HEK293 (cell line): ENCODE results near the gene PTBP1.

Experiments used
- CTCF ChIA-PET: fragments of 350-600 bp; formaldehyde crosslinking; extraction: SDS; loops from one replicate; lab custom pipeline; 2021; ENCODE audit warnings: antibody characterized with exemption; lab: Yijun Ruan, JAX
- POLR2A ChIA-PET: fragments of 300-600 bp; formaldehyde crosslinking; extraction: SDS; loops from one replicate; lab custom pipeline; 2020; ENCODE audit warnings: antibody characterized with exemption, inconsistent platforms; lab: Yijun Ruan, JAX
- H3K27ac ChIP-seq: fragments of 200-500 bp; sonication (Bioruptor generic); 2 replicates; pipeline ENCODE4 v1.5.1; 2014; ENCODE audit warnings: low read depth, low read length, control low read depth, inconsistent platforms; ENCODE audit errors: extremely low read depth
- H3K36me3 ChIP-seq, 2 experiments: fragments of 200-500 bp in 1 of 2; sonication (Bioruptor generic) in 1 of 2; 1 replicate in 1 of 2; 2 replicates in 1 of 2; pipeline ENCODE4 v1.5.1; 2014 to 2017; ENCODE audit warnings: inconsistent platforms in 2 of 2, low read length in 2 of 2; ENCODE audit not compliant: control insufficient read depth in 2 of 2, insufficient read depth in 1 of 2
- H3K4me1 ChIP-seq: fragments of 200-500 bp; sonication (Bioruptor generic); 2 replicates; pipeline ENCODE4 v1.5.1; 2014; ENCODE audit warnings: mild to moderate bottlenecking, low read length, inconsistent platforms; ENCODE audit not compliant: control insufficient read depth, insufficient read depth
- H3K4me3 ChIP-seq: 2 replicates; pipeline ENCODE4 v1.5.1; 2011; ENCODE audit warnings: low read depth, mild to moderate bottlenecking, control low read depth, low read length, moderate library complexity
- H3K9me3 ChIP-seq: fragments of 200-500 bp; sonication (Bioruptor generic); 2 replicates; pipeline ENCODE4 v1.5.1; 2014; ENCODE audit warnings: low read depth, low read length, inconsistent platforms; ENCODE audit not compliant: control insufficient read depth, insufficient read depth
- MEIS1 ChIP-seq: sonication (generic); formaldehyde crosslinking; IDR thresholded peaks from 2 replicates; pipeline ENCODE4 v1.8.1; 2022; ENCODE audit warnings: missing genetic modification reagents, mild to moderate bottlenecking, borderline replicate concordance
- WT1 ChIP-seq: fragments of 450-650 bp; formaldehyde crosslinking; IDR thresholded peaks from 2 replicates; pipeline ENCODE4 v1.5.1; 2016; ENCODE audit warnings: missing biosample characterization, missing genetic modification characterization
- YY1 ChIP-seq: fragments of 450-650 bp; formaldehyde crosslinking; IDR thresholded peaks from 2 replicates; pipeline ENCODE4 v1.5.1; 2018; ENCODE audit warnings: missing biosample characterization, missing genetic modification characterization
- ZBTB1 ChIP-seq: fragments of 450-650 bp; formaldehyde crosslinking; IDR thresholded peaks from 2 replicates; pipeline ENCODE4 v1.5.1; 2016; ENCODE audit warnings: missing biosample characterization, missing genetic modification characterization
- ZBTB48 ChIP-seq: fragments of 450-650 bp; formaldehyde crosslinking; IDR thresholded peaks from 2 replicates; pipeline ENCODE4 v1.5.1; 2016; ENCODE audit warnings: missing biosample characterization, missing genetic modification characterization
- ZNF114 ChIP-seq: fragments of 450-650 bp; formaldehyde crosslinking; IDR thresholded peaks from 2 replicates; pipeline ENCODE4 v1.5.0; 2017; ENCODE audit warnings: missing biosample characterization, missing genetic modification characterization
- ZNF16 ChIP-seq: fragments of 450-650 bp; formaldehyde crosslinking; IDR thresholded peaks from 2 replicates; pipeline ENCODE4 v1.5.1; 2016; ENCODE audit warnings: low read depth, missing biosample characterization, missing genetic modification characterization
- ZNF184 ChIP-seq: fragments of 450-650 bp; IDR thresholded peaks from 2 replicates; pipeline ENCODE4 v1.5.1; 2018; ENCODE audit warnings: missing biosample characterization, mild to moderate bottlenecking, missing genetic modification characterization
- ZNF350 ChIP-seq: fragments of 450-650 bp; formaldehyde crosslinking; IDR thresholded peaks from 2 replicates; pipeline ENCODE4 v1.5.0; 2017; ENCODE audit warnings: missing biosample characterization, mild to moderate bottlenecking, missing genetic modification characterization
- ZNF48 ChIP-seq: fragments of 450-650 bp; formaldehyde crosslinking; IDR thresholded peaks from 2 replicates; pipeline ENCODE4 v1.5.1; 2016; ENCODE audit warnings: missing biosample characterization, missing genetic modification characterization
- ZNF501 ChIP-seq: fragments of 450-650 bp; formaldehyde crosslinking; IDR thresholded peaks from 2 replicates; pipeline ENCODE4 v1.5.1; 2016; ENCODE audit warnings: missing biosample characterization, missing genetic modification characterization
- ZNF530 ChIP-seq: fragments of 450-650 bp; formaldehyde crosslinking; IDR thresholded peaks from 2 replicates; pipeline ENCODE4 v1.5.1; 2016; ENCODE audit warnings: low read depth, missing biosample characterization, missing genetic modification characterization
- ZNF600 ChIP-seq: fragments of 450-650 bp; formaldehyde crosslinking; IDR thresholded peaks from 2 replicates; pipeline ENCODE4 v1.5.1; 2016; ENCODE audit warnings: missing biosample characterization, missing genetic modification characterization
- ZNF701 ChIP-seq: fragments of 450-650 bp; formaldehyde crosslinking; IDR thresholded peaks from 2 replicates; pipeline ENCODE4 v1.5.1; 2016; ENCODE audit warnings: missing biosample characterization, missing genetic modification characterization
- ZNF792 ChIP-seq: fragments of 450-650 bp; formaldehyde crosslinking; IDR thresholded peaks from 2 replicates; pipeline ENCODE4 v1.5.1; 2016; ENCODE audit warnings: missing biosample characterization, missing genetic modification characterization
- ZSCAN23 ChIP-seq: fragments of 450-650 bp; formaldehyde crosslinking; IDR thresholded peaks from 2 replicates; pipeline ENCODE4 v1.5.1; 2016; ENCODE audit warnings: missing biosample characterization, missing genetic modification characterization
- TF ChIP-seq, protein P1 (sequence below): fragments of 450-650 bp; formaldehyde crosslinking; IDR thresholded peaks from 2 replicates; pipeline ENCODE4 v1.5.1; 2016; ENCODE audit warnings: missing biosample characterization, missing genetic modification characterization, low read depth
- TF ChIP-seq, protein P2 (sequence below): fragments of 450-650 bp; formaldehyde crosslinking; IDR thresholded peaks from 2 replicates; pipeline ENCODE4 v1.5.1; 2016; ENCODE audit warnings: missing biosample characterization, missing genetic modification characterization
- TF ChIP-seq, protein P3 (sequence below): fragments of 450-650 bp; formaldehyde crosslinking; IDR thresholded peaks from 2 replicates; pipeline ENCODE4 v1.5.1; 2016; ENCODE audit warnings: missing biosample characterization, missing genetic modification characterization
- TF ChIP-seq, protein P4 (sequence below): fragments of 450-650 bp; formaldehyde crosslinking; IDR thresholded peaks from 2 replicates; pipeline ENCODE4 v1.5.1; 2016; ENCODE audit warnings: missing biosample characterization, missing genetic modification characterization
- TF ChIP-seq, protein P5 (sequence below): fragments of 450-650 bp; formaldehyde crosslinking; conservative IDR thresholded peaks from 2 replicates; pipeline ENCODE4 v1.5.1; 2016; ENCODE audit warnings: low read depth, missing biosample characterization, missing genetic modification characterization
- TF ChIP-seq, protein P6 (sequence below): fragments of 450-650 bp; formaldehyde crosslinking; IDR thresholded peaks from 2 replicates; pipeline ENCODE4 v1.5.1; 2016; ENCODE audit warnings: missing biosample characterization, missing genetic modification characterization

PTBP1 gene

DNA sequence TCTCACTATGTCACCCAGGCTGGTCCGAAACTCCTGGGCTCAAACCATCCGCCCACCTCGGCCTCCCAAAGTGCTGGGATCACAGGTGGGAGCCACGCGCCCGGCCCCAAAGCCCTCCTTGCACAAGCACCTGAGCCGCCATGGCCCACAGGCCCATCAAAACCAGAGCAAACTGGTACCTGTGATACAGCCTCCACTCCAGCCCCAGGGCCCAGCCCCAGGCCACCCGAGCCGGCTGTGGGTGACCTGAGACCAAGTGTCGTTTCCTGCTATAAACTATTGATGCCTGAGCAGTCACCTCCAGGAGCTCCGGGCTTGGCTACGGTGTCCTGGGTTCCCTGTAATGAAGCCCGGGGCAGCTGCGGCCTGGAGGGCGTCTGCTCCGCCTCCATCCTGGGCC, 9.7 kb upstream of the PTBP1 start:
- no peaks in the 10 kb centered on the region for H3K36me3 ChIP-seq
- H3K27ac ChIP-seq = no peak overlapping the region
- no peak for TF ChIP-seq ZNF701 (tag by site-specific recombination)
- TF ChIP-seq, protein P1, sequence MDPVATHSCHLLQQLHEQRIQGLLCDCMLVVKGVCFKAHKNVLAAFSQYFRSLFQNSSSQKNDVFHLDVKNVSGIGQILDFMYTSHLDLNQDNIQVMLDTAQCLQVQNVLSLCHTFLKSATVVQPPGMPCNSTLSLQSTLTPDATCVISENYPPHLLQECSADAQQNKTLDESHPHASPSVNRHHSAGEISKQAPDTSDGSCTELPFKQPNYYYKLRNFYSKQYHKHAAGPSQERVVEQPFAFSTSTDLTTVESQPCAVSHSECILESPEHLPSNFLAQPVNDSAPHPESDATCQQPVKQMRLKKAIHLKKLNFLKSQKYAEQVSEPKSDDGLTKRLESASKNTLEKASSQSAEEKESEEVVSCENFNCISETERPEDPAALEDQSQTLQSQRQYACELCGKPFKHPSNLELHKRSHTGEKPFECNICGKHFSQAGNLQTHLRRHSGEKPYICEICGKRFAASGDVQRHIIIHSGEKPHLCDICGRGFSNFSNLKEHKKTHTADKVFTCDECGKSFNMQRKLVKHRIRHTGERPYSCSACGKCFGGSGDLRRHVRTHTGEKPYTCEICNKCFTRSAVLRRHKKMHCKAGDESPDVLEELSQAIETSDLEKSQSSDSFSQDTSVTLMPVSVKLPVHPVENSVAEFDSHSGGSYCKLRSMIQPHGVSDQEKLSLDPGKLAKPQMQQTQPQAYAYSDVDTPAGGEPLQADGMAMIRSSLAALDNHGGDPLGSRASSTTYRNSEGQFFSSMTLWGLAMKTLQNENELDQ = no peak
- TF ChIP-seq, protein P2, sequence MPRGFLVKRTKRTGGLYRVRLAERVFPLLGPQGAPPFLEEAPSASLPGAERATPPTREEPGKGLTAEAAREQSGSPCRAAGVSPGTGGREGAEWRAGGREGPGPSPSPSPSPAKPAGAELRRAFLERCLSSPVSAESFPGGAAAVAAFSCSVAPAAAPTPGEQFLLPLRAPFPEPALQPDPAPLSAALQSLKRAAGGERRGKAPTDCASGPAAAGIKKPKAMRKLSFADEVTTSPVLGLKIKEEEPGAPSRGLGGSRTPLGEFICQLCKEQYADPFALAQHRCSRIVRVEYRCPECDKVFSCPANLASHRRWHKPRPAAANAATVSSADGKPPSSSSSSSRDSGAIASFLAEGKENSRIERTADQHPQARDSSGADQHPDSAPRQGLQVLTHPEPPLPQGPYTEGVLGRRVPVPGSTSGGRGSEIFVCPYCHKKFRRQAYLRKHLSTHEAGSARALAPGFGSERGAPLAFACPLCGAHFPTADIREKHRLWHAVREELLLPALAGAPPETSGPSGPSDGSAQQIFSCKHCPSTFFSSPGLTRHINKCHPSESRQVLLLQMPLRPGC (tag by site-specific recombination) = no peak
- no peak for TF ChIP-seq ZNF530 (tag by site-specific recombination)
- TF ChIP-seq, protein P3, sequence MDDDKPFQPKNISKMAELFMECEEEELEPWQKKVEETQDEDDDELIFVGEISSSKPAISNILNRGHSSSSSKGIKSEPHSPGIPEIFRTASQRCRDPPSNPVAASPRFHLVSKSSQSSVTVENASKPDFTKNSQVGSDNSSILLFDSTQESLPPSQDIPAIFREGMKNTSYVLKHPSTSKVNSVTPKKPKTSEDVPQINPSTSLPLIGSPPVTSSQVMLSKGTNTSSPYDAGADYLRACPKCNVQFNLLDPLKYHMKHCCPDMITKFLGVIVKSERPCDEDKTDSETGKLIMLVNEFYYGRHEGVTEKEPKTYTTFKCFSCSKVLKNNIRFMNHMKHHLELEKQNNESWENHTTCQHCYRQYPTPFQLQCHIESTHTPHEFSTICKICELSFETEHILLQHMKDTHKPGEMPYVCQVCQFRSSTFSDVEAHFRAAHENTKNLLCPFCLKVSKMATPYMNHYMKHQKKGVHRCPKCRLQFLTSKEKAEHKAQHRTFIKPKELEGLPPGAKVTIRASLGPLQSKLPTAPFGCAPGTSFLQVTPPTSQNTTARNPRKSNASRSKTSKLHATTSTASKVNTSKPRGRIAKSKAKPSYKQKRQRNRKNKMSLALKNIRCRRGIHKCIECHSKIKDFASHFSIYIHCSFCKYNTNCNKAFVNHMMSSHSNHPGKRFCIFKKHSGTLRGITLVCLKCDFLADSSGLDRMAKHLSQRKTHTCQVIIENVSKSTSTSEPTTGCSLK (tag by site-specific recombination) = no peak
- TF ChIP-seq, protein P4, sequence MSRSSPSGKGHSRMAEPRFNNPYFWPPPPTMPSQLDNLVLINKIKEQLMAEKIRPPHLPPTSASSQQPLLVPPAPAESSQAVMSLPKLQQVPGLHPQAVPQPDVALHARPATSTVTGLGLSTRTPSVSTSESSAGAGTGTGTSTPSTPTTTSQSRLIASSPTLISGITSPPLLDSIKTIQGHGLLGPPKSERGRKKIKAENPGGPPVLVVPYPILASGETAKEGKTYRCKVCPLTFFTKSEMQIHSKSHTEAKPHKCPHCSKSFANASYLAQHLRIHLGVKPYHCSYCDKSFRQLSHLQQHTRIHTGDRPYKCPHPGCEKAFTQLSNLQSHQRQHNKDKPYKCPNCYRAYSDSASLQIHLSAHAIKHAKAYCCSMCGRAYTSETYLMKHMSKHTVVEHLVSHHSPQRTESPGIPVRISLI = no peak
- no peak for TF ChIP-seq ZSCAN23 (tag by site-specific recombination)
- TF ChIP-seq ZNF350 = no peak
- no peak for TF ChIP-seq ZNF184 (tag by site-specific recombination)
- TF ChIP-seq ZNF600 = no peak
- TF ChIP-seq MEIS1 (CRISPR knock-in tag) = no peak
- CTCF ChIA-PET = interaction anchor here (0.6 to 1.9 kb wide), 2 partner anchors 17 to 87 kb away, joined by 3 to 5 read pairs; no protein-coding TSS in a partner anchor
- peaks cover 2% of the 10 kb centered on the region; the same call in 1 of the 2 replicates for H3K4me1 ChIP-seq
- no peaks in the 10 kb centered on the region for H3K9me3 ChIP-seq
- H3K4me3 ChIP-seq = no peak overlapping the region
- POLR2A ChIA-PET = interaction anchor here (0.6 to 1.1 kb wide), 2 partner anchors 10 to 19 kb away, joined by 3 to 5 read pairs; partner anchors contain the start of gene PTBP1

DNA sequence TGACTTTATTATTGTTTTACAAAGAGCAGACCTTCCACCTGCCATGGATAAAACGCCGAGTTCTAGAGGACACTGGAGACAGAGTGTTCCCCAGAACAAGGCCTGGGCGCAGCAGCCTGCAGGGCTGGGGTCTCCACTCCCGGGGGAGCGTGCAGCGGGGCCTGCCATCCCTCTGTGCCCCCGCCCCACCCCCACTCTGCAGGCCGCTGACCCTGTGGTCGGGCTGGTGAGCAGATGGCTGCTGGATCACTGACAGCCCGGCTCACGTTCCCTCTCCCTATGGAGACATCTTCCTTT, 8.6 kb upstream of the PTBP1 start:
- peaks cover 2% of the 10 kb centered on the region; the same call in 1 of the 2 replicates for H3K4me1 ChIP-seq
- no peaks in the 10 kb centered on the region for H3K36me3 ChIP-seq
- H3K4me3 ChIP-seq = no peak overlapping the region
- ChIA-PET POLR2A (no interaction called here), CTCF (interaction anchor here (1.9 kb wide), 1 partner anchor 18 kb away, joined by 5 read pairs; no protein-coding TSS in a partner anchor)
- no peaks in the 10 kb centered on the region for H3K9me3 ChIP-seq
- H3K27ac ChIP-seq = peak overlapping the region; percentile 4; the same call in 1 of the 2 replicates
- TF ChIP-seq WT1 (tag by site-specific recombination) (no peak), ZNF16 (tag by site-specific recombination) (no peak), YY1 (tag by site-specific recombination) (no peak), ZNF501 (tag by site-specific recombination) (no peak), ZBTB48 (tag by site-specific recombination) (no peak), ZNF48 (tag by site-specific recombination) (no peak), ZBTB1 (tag by site-specific recombination) (no peak), ZNF792 (tag by site-specific recombination) (no peak), ZNF114 (tag by site-specific recombination) (no peak)
- TF ChIP-seq, protein P5, sequence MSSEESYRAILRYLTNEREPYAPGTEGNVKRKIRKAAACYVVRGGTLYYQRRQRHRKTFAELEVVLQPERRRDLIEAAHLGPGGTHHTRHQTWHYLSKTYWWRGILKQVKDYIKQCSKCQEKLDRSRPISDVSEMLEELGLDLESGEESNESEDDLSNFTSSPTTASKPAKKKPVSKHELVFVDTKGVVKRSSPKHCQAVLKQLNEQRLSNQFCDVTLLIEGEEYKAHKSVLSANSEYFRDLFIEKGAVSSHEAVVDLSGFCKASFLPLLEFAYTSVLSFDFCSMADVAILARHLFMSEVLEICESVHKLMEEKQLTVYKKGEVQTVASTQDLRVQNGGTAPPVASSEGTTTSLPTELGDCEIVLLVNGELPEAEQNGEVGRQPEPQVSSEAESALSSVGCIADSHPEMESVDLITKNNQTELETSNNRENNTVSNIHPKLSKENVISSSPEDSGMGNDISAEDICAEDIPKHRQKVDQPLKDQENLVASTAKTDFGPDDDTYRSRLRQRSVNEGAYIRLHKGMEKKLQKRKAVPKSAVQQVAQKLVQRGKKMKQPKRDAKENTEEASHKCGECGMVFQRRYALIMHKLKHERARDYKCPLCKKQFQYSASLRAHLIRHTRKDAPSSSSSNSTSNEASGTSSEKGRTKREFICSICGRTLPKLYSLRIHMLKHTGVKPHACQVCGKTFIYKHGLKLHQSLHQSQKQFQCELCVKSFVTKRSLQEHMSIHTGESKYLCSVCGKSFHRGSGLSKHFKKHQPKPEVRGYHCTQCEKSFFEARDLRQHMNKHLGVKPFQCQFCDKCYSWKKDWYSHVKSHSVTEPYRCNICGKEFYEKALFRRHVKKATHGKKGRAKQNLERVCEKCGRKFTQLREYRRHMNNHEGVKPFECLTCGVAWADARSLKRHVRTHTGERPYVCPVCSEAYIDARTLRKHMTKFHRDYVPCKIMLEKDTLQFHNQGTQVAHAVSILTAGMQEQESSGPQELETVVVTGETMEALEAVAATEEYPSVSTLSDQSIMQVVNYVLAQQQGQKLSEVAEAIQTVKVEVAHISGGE (tag by site-specific recombination) = no peak
- TF ChIP-seq, protein P6, sequence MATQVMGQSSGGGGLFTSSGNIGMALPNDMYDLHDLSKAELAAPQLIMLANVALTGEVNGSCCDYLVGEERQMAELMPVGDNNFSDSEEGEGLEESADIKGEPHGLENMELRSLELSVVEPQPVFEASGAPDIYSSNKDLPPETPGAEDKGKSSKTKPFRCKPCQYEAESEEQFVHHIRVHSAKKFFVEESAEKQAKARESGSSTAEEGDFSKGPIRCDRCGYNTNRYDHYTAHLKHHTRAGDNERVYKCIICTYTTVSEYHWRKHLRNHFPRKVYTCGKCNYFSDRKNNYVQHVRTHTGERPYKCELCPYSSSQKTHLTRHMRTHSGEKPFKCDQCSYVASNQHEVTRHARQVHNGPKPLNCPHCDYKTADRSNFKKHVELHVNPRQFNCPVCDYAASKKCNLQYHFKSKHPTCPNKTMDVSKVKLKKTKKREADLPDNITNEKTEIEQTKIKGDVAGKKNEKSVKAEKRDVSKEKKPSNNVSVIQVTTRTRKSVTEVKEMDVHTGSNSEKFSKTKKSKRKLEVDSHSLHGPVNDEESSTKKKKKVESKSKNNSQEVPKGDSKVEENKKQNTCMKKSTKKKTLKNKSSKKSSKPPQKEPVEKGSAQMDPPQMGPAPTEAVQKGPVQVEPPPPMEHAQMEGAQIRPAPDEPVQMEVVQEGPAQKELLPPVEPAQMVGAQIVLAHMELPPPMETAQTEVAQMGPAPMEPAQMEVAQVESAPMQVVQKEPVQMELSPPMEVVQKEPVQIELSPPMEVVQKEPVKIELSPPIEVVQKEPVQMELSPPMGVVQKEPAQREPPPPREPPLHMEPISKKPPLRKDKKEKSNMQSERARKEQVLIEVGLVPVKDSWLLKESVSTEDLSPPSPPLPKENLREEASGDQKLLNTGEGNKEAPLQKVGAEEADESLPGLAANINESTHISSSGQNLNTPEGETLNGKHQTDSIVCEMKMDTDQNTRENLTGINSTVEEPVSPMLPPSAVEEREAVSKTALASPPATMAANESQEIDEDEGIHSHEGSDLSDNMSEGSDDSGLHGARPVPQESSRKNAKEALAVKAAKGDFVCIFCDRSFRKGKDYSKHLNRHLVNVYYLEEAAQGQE (tag by site-specific recombination) = no peak
